ENCODE measurements around the gene GRIA1.
A peak's percentile ranks its signal among the peaks of the same experiment; 100 is the strongest.
"Not testable (repeated sequence)": the region's sequence is repeated elsewhere in the genome, so short reads cannot be mapped to it uniquely, and the experiment has no call there.

GRIA1 gene

GRCh38 chr5:153792305-153792704 lies 301.8 kb downstream of the GRIA1 start:
- DNase-seq, result no peak

- no peak for DNase-seq
These were observed 303.2 kb downstream of the GRIA1 start for GRCh38 chr5:153793699-153794098.

GRCh38 chr5:153794327-153794726 lies 303.9 kb downstream of the GRIA1 start:
- DNase-seq, result no peak

- DNase-seq, result no peak
These were observed 306.1 kb downstream of the GRIA1 start for GRCh38 chr5:153796527-153796926.

- DNase-seq, result no peak
These were observed 307.0 kb downstream of the GRIA1 start for GRCh38 chr5:153797484-153797883.

- no peak for DNase-seq
These were observed 308.4 kb downstream of the GRIA1 start for GRCh38 chr5:153798830-153799229.

GRCh38 chr5:153799466-153799865 lies 309.0 kb downstream of the GRIA1 start:
- no peak for DNase-seq

- DNase-seq, result no peak
These were observed 311.8 kb downstream of the GRIA1 start for GRCh38 chr5:153802050-153802821.

GRCh38 chr5:153807801-153808200 lies 317.3 kb downstream of the GRIA1 start:
- DNase-seq, result no peak

GRCh38 chr5:153809166-153809565 lies 318.7 kb downstream of the GRIA1 start:
- DNase-seq, result no peak

GRCh38 chr5:153813901-153814300 lies 323.4 kb downstream of the GRIA1 start:
- no peak for DNase-seq

GRCh38 chr5:153816870-153817269 lies 326.4 kb downstream of the GRIA1 start:
- peak; percentile 17 for DNase-seq

GRCh38 chr5:153818626-153819025 lies 328.2 kb downstream of the GRIA1 start:
- no peak for DNase-seq

GRCh38 chr5:153823036-153823435 lies 332.6 kb downstream of the GRIA1 start:
- DNase-seq, result no peak

- DNase-seq, result no peak
These were observed 334.4 kb downstream of the GRIA1 start for GRCh38 chr5:153824909-153825308.

- no peak for DNase-seq
These were observed 336.9 kb downstream of the GRIA1 start for GRCh38 chr5:153827397-153827796.

- DNase-seq, result no peak
These were observed 339.1 kb downstream of the GRIA1 start for GRCh38 chr5:153829510-153830065.

- peak; percentile 59 for DNase-seq
These were observed 341.5 kb downstream of the GRIA1 start for GRCh38 chr5:153831973-153832372.

- no peak for DNase-seq
These were observed 345.5 kb downstream of the GRIA1 start for GRCh38 chr5:153835891-153836515.

GRCh38 chr5:153849303-153850113 lies 359.0 kb downstream of the GRIA1 start:
- DNase-seq, result not testable (repeated sequence)

- no peak for DNase-seq
These were observed 369.9 kb downstream of the GRIA1 start for GRCh38 chr5:153860195-153860886.

GRCh38 chr5:153862906-153863305 lies 372.4 kb downstream of the GRIA1 start:
- not testable (repeated sequence) for DNase-seq
